OCI-LY3 (cell line): Measurements from ENCODE around the gene ACY1.

ENCODE experiments used
- CTCF ChIP-seq: fragments of 200-600, 300-600 bp; sonication (generic); IDR thresholded peaks from 2 replicates; pipeline ENCODE4 v1.5.1; 2014; ENCODE audit warnings: antibody characterized with exemption, low read length, low read depth
- EZH2phosphoT487 ChIP-seq: fragments of 200-600 bp; shearing (Covaris generic); IDR thresholded peaks from 2 replicates; pipeline ENCODE4 v1.6.1; 2018; ENCODE audit warnings: antibody characterized with exemption, mixed run types, low read depth

- no peak for TF ChIP-seq CTCF
- TF ChIP-seq EZH2phosphoT487: no peak
Measured at GRCh38 chr3:51946796-51947195, 36.5 kb upstream of the ACY1 start.
